OCI-LY7 (cell line): Measurements from ENCODE around the gene AEN. TPM values are rescaled to one million over a fixed set of nuclear protein-coding genes. Genes with fewer than 3 reads are reported as not detected.

Source experiments
- BruUV-seq: library from RNA; stranded (reverse); fragments of 400-500 nt; replicated peaks from 2 replicates; lab custom pipeline; 2021; lab: Mats Ljungman, UMichigan
- CTCF ChIA-PET: fragments of 300-600 bp; sonication (Branson Sonifier 250); formaldehyde crosslinking; loops from one replicate; lab custom pipeline; 2022; ENCODE audit warnings: antibody characterized with exemption; ENCODE audit not compliant: unreplicated experiment; lab: Charles Lee
- POLR2A ChIA-PET: fragments of 300-600 bp; sonication (Branson Sonifier 250); formaldehyde crosslinking; loops from one replicate; lab custom pipeline; 2022; ENCODE audit warnings: antibody characterized with exemption; lab: Charles Lee
- DNase-seq: peaks from one replicate; pipeline ENCODE4 v3.0.0-alpha.2; 2015; ENCODE audit warnings: low spot score
- H2AFZ ChIP-seq: fragments of 200-600 bp; sonication (generic), shearing (Covaris generic); 2 replicates; pipeline ENCODE4 v1.6.1; 2014; ENCODE audit warnings: mild to moderate bottlenecking, antibody characterized with exemption, low read length, moderate library complexity
- H3K27ac ChIP-seq: fragments of 200-600 bp; sonication (generic); 2 replicates; pipeline ENCODE4 v1.5.1; 2014; ENCODE audit warnings: mixed run types, low read depth, mild to moderate bottlenecking, moderate library complexity, low read length, inconsistent platforms; ENCODE audit not compliant: poor library complexity, severe bottlenecking
- H3K36me3 ChIP-seq: fragments of 200-600 bp; sonication (generic); 2 replicates; pipeline ENCODE4 v1.6.1; 2014; ENCODE audit warnings: mild to moderate bottlenecking, antibody characterized with exemption, low read length, moderate library complexity, mixed read lengths; ENCODE audit not compliant: insufficient read depth
- H3K4me1 ChIP-seq: fragments of 200-600 bp; sonication (generic); 2 replicates; pipeline ENCODE4 v1.5.1; 2014; ENCODE audit warnings: mild to moderate bottlenecking, low read length; ENCODE audit not compliant: insufficient read depth, poor library complexity, severe bottlenecking
- H3K4me2 ChIP-seq: fragments of 200-600 bp; sonication (generic); 2 replicates; pipeline ENCODE4 v1.6.1; 2014; ENCODE audit warnings: mild to moderate bottlenecking, low read length
- H3K4me3 ChIP-seq: fragments of 200-600 bp; sonication (generic); 2 replicates; pipeline ENCODE4 v1.5.1; 2014; ENCODE audit warnings: mild to moderate bottlenecking, low read depth, low read length; ENCODE audit not compliant: poor library complexity, severe bottlenecking
- H3K79me2 ChIP-seq: fragments of 200-600 bp; sonication (generic); 2 replicates; pipeline ENCODE4 v1.6.1; 2016; ENCODE audit warnings: low read depth, mild to moderate bottlenecking, low read length, moderate library complexity, mixed read lengths; ENCODE audit not compliant: insufficient read depth
- H3K9me2 ChIP-seq: fragments of 200-600 bp; sonication (generic); 2 replicates; pipeline ENCODE4 v1.6.1; 2016; ENCODE audit warnings: mild to moderate bottlenecking, low read length, mixed read lengths; ENCODE audit not compliant: insufficient read depth
- H3K9me3 ChIP-seq: fragments of 200-600 bp; sonication (generic); 2 replicates; pipeline ENCODE4 v1.6.1; 2014; ENCODE audit warnings: mild to moderate bottlenecking, mixed run types, low read length, mixed read lengths
- H4K20me1 ChIP-seq: fragments of 200-600 bp; sonication (generic); 2 replicates; pipeline ENCODE4 v1.6.1; 2014; ENCODE audit warnings: mild to moderate bottlenecking, antibody characterized with exemption, low read length, moderate library complexity, mixed read lengths; ENCODE audit not compliant: insufficient read depth
- EZH2phosphoT487 ChIP-seq: fragments of 200-600 bp; sonication (generic); IDR thresholded peaks from 2 replicates; pipeline ENCODE4 v1.6.1; 2018; ENCODE audit warnings: low read depth, borderline replicate concordance, mild to moderate bottlenecking, mixed run types, antibody characterized with exemption, low read length, moderate library complexity, mixed read lengths
- intact Hi-C: fragments of 100-400 bp; cut with micrococcal nuclease; formaldehyde crosslinking; loops from one replicate; pipeline ENCODE4 v1.10.0; 2022; ENCODE audit not compliant: unreplicated experiment
- total RNA-seq, 2 experiments: library from RNA; depleted of rRNA in 1 of 2; stranded (reverse); fragments of >200 nt in 1 of 2; shearing (Covaris generic) in 1 of 2; gene quantifications; 2 replicates each; pipeline ENCODE4 v1.2.3, GENCODE V29; 2014 to 2022
- TF ChIP-seq, protein P1 (sequence below): fragments of 200-600 bp; sonication (generic); conservative IDR thresholded peaks from 2 replicates; pipeline ENCODE4 v1.5.1; 2014; ENCODE audit warnings: mild to moderate bottlenecking, antibody characterized with exemption, low read length, moderate library complexity, mixed read lengths

The AEN gene
- total RNA-seq, 2 experiments from 2014 or later: 43.1 to 66.6 TPM

DNA sequence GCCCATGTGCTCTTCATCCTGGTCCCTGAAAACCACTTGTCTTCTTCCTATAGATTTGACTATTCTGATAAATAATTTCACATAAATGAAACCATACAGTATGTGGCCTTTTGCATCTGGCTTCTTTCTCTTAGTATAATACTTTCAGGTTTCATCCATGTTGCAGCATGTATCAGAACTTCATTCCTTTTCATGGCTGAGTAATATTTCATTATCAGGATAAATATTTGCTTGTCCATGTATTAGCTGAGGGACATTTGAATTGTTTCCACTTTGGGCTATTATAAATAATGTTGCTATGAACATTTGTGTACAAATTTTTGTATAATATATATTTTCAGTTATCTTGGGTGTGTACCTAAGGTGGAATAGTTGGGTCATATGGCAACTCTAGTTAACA lies 29.8 kb upstream of the AEN start:
- intact Hi-C loops: no loop called here
- BruUV-seq: no TSS peak
- no peak for TF ChIP-seq EZH2phosphoT487
- TF ChIP-seq, protein P1, sequence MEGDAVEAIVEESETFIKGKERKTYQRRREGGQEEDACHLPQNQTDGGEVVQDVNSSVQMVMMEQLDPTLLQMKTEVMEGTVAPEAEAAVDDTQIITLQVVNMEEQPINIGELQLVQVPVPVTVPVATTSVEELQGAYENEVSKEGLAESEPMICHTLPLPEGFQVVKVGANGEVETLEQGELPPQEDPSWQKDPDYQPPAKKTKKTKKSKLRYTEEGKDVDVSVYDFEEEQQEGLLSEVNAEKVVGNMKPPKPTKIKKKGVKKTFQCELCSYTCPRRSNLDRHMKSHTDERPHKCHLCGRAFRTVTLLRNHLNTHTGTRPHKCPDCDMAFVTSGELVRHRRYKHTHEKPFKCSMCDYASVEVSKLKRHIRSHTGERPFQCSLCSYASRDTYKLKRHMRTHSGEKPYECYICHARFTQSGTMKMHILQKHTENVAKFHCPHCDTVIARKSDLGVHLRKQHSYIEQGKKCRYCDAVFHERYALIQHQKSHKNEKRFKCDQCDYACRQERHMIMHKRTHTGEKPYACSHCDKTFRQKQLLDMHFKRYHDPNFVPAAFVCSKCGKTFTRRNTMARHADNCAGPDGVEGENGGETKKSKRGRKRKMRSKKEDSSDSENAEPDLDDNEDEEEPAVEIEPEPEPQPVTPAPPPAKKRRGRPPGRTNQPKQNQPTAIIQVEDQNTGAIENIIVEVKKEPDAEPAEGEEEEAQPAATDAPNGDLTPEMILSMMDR: no peak
- H2AFZ ChIP-seq: no peak overlapping the region
- H4K20me1 ChIP-seq: no peaks in the 10 kb centered on the region
- H3K36me3 ChIP-seq: no peaks in the 10 kb centered on the region
- POLR2A ChIA-PET: interaction anchor here (0.6 kb wide), 1 partner anchor 207 kb away, joined by 3 read pairs; no protein-coding TSS in a partner anchor
- H3K4me3 ChIP-seq: no peak overlapping the region
- H3K9me2 ChIP-seq: no peaks in the 10 kb centered on the region
- H3K79me2 ChIP-seq: no peaks in the 10 kb centered on the region
- CTCF ChIA-PET: no interaction called here
- DNase-seq: no peak
- no peak overlapping the region for H3K4me2 ChIP-seq
- no peaks in the 10 kb centered on the region for H3K9me3 ChIP-seq
- H3K27ac ChIP-seq: no peak overlapping the region
- no peaks in the 10 kb centered on the region for H3K4me1 ChIP-seq

DNA sequence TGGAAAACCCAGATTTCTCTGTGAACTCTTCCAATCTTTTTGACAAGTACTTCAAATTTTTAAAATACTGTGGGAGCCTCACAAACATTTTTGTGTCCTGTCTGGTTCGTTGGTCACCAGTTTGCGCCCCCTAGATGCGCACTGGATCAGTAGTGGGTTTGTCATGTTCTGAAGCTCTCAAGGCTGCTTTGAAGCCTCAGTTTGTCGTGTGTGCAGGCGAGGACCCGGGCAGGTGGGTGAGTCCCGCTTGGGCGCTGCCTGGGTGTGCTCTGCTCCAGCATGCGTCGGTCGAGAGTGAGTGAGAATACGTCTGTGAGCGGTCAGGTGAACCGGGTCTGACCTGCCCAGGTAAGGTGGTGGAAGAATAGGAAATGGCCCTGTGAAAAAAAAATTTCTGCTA lies 17.3 kb upstream of the AEN start:
- POLR2A ChIA-PET: no interaction called here

More for the DNA sequence above, 17.3 kb upstream of the AEN start:
- H3K36me3 ChIP-seq: no peaks in the 10 kb centered on the region
- intact Hi-C loops: no loop called here
- no peak overlapping the region for H3K4me2 ChIP-seq
- no peak overlapping the region for H3K4me3 ChIP-seq
- H4K20me1 ChIP-seq: no peaks in the 10 kb centered on the region
- no peaks in the 10 kb centered on the region for H3K79me2 ChIP-seq
- no peak for DNase-seq
- no peaks in the 10 kb centered on the region for H3K9me2 ChIP-seq
- no peaks in the 10 kb centered on the region for H3K9me3 ChIP-seq
- BruUV-seq: no TSS peak
- H3K4me1 ChIP-seq: no peaks in the 10 kb centered on the region
- H2AFZ ChIP-seq: no peak overlapping the region
- no peak overlapping the region for H3K27ac ChIP-seq
- TF ChIP-seq, protein P1: peak; percentile 40
- TF ChIP-seq EZH2phosphoT487: no peak
- CTCF ChIA-PET: no interaction called here
